Ishikawa (cell line): Measurements from ENCODE around the gene ATG2B.

Source experiments
- CEBPB ChIP-seq: IDR thresholded peaks from 2 replicates; pipeline ENCODE4 v1.6.1; 2012
- CREB1 ChIP-seq: IDR thresholded peaks from 2 replicates; pipeline ENCODE4 v1.6.1; 2012; ENCODE audit warnings: low read depth
- EGR1 ChIP-seq: IDR thresholded peaks from 2 replicates; pipeline ENCODE4 v1.6.1; 2012
- EP300 ChIP-seq: IDR thresholded peaks from 2 replicates; pipeline ENCODE4 v1.6.1; 2012; ENCODE audit warnings: borderline replicate concordance
- FOXM1 ChIP-seq: IDR thresholded peaks from 2 replicates; pipeline ENCODE4 v1.6.1; 2012; ENCODE audit warnings: low read depth, borderline replicate concordance
- MAX ChIP-seq: IDR thresholded peaks from 2 replicates; pipeline ENCODE4 v1.6.1; 2012
- NFIC ChIP-seq: IDR thresholded peaks from 2 replicates; pipeline ENCODE4 v1.6.1; 2012
- RAD21 ChIP-seq: IDR thresholded peaks from 2 replicates; pipeline ENCODE4 v1.6.1; 2012; ENCODE audit warnings: low read depth
- REST ChIP-seq: IDR thresholded peaks from 2 replicates; pipeline ENCODE4 v1.6.1; 2012; ENCODE audit warnings: low read depth, mild to moderate bottlenecking
- TEAD4 ChIP-seq: IDR thresholded peaks from 2 replicates; pipeline ENCODE4 v1.6.1; 2012
- USF1 ChIP-seq: IDR thresholded peaks from 2 replicates; pipeline ENCODE4 v1.6.1; 2012
- ZBTB7A ChIP-seq: IDR thresholded peaks from 2 replicates; pipeline ENCODE4 v1.6.1; 2012; ENCODE audit warnings: low read depth

- TF ChIP-seq REST = no peak
- no peak for TF ChIP-seq EGR1
- no peak for TF ChIP-seq TEAD4
- TF ChIP-seq CEBPB = no peak
- TF ChIP-seq NFIC = no peak
- no peak for TF ChIP-seq EP300
- TF ChIP-seq ZBTB7A = no peak
- TF ChIP-seq CREB1 = no peak
- no peak for TF ChIP-seq RAD21
- no peak for TF ChIP-seq MAX
- TF ChIP-seq USF1 = no peak
- TF ChIP-seq FOXM1 = no peak
These were observed 13.0 kb upstream of the ATG2B start for GRCh38 chr14:96376093-96376492.
